Measurements from ENCODE around the gene EMILIN3.

EMILIN3 gene, protein sequence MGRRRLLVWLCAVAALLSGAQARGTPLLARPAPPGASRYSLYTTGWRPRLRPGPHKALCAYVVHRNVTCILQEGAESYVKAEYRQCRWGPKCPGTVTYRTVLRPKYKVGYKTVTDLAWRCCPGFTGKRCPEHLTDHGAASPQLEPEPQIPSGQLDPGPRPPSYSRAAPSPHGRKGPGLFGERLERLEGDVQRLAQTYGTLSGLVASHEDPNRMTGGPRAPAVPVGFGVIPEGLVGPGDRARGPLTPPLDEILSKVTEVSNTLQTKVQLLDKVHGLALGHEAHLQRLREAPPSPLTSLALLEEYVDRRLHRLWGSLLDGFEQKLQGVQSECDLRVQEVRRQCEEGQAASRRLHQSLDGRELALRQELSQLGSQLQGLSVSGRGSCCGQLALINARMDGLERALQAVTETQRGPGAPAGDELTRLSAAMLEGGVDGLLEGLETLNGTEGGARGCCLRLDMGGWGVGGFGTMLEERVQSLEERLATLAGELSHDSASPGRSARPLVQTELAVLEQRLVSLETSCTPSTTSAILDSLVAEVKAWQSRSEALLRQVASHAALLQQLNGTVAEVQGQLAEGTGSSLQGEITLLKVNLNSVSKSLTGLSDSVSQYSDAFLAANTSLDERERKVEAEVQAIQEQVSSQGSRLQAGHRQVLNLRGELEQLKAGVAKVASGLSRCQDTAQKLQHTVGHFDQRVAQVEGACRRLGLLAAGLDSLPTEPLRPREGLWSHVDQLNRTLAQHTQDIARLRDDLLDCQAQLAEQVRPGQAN

DNA sequence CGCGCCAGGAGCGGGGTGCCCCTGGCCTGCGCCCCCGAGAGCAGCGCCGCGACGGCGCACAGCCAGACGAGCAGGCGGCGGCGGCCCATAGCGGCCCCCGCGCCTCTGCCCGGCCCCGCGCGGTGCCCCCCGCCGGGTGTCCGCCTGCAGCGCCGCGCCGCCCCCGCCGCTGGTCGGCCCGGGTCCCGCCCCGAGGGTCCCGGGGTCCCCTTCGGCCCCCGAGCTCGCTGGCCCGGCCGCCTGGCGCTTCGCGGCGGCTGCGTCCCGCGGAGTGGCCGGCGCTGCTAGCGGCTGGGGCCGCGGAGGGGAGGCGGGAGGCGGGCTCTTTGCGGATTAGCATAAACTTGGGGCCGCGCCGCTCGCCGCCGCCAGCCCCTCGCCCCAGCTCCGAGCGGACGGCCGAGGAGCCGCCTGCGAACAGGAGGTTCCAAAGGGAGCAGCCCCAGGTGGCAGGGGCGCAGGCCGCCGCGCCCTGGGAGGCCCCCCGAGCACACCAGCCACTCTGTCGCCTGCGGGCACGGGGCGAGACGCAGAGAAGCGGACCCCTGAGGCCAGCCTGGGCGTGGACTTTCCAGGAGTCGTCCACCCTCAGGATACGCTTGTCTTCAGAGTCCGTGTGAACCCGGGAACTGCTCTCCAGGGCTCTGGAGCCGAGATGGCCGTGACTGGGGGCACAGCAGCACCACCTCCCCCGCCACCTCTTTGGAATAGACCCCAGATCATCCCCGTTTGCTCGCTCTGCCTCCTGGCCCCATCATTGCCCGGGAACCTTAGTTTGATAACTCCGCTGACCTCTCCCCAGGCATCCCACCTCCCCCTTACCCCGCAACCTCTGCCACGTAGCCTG lies at the start of gene EMILIN3:
TSS of gene EMILIN3 (minus strand) at position 273 of the 847 bp plus-strand sequence. CDS start at position 89, 184 bp downstream.
- no peak for DNase-seq (ENCODE audit: low read depth)

DNA sequence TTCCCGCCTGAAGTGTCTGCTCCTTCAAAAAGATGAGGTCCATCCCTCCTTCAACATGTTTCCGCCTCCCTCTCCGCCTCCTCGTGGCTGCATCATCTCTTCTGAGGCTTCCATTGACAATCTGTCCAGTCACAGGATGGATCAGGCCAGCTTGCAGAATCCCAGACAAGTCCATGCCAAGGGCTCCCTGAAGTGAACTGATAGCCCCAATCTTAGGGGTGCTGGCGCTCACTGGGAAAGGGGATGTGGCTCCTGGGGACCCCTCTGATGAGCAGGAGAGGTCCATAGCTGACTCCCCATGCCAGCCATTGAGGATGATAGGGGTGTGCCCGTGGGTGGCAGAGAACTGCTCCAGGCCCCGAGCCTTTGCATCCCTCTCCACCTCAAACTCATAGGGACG lies 48.6 kb upstream of the EMILIN3 start:
- DNase-seq (ENCODE audit: low read depth): no peak

DNA sequence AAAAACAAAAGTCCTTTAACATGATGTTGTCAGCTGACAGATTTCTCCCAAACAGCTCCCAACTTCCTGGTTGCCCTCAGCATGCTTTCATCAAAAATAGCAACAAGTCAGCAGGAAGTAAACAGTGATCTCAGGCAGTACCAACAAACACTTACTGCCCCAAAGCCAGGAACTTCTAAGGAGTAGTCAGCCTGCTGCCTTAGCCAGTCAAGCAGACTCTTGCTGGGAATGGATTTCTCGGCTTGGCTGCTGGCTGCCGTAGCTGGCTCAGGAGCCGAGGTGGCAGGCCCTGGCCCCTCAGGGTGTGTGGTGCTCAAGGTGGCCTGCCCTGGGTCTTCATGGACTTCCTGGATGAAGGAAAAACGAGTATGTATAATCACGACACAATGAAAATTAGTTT lies 46.6 kb upstream of the EMILIN3 start:
- DNase-seq (ENCODE audit: low read depth): no peak

DNA sequence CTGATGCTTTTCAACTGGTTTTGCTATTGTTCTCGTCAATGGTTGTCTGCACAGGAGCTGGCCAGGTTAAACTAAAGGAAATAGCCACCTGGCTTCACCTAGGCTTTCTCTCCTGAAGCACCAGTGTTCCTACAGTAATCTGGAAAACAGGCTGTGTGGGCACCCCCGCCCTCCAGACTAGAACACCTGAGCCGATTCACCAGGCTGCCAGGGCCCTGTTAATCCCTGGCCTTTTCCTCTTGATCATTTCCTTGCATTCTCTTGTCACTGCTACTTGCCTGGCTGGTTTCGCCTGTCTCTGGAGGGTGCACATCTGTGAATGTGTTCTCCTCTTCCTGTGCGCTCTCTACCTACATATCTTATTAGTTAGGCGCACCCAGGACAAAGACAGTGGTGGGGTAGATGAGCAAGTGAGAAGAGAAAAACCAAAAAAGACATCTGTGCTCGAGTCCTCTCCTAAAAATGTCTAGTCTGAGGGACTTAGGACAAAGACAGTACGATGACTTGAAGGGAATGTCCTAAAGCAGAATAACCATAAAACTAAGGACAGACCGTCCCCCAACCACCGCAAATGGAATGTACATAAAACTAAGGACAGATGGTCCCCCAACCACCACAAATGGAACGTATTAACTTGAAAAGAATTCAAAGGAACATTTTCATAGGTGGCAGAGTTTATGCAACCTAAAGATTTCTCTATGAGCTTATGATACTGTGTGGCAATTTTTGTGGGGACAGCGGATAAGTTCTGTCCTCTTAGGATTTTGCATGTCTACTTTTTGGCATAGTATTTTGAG lies 45.9 kb upstream of the EMILIN3 start:
- no peak for DNase-seq (ENCODE audit: low read depth)

DNA sequence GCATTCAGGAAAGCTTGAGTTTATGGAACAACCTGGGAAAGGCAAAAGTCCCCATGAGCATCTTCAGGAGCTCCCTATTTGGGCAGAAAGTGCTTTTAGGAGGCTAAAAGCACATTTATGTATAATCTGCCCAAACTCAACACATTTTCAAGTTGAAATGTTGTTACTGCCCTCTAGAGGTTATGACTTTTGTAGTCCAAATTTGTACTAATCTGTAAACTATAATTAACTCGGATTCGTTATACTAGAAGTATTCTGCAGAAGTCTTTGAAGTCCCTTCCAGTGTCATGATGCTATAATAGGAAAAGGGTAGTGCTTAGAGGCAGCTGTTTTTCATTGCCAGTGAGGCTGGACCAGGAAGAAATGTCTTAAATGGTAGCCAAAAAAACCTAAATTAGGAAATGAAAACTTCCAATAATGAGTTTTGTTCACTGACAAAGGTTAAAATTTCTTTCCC lies 44.8 kb upstream of the EMILIN3 start:
- peak; percentile 37 for DNase-seq (ENCODE audit: low read depth)

DNA sequence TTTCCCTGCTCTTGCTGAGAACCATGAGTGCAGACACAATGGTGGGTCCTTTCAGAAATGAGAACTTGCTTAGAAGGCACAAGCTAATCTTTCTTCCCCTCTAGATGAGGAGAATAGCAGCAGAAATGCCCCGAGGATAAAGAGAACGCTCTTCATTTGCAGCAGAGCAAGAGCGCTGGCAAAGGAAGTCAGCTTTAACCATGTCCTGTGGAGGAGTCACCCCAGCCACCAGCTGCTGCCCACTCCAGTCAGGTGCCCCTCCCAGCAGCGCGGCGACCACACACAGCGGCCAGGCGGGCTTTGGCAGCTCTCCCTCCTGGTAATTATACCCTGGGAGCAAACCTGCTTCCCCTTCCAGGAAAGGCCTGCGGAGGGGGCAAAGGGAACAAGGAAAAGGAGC lies 42.4 kb upstream of the EMILIN3 start:
- no peak for DNase-seq (ENCODE audit: low read depth)

DNA sequence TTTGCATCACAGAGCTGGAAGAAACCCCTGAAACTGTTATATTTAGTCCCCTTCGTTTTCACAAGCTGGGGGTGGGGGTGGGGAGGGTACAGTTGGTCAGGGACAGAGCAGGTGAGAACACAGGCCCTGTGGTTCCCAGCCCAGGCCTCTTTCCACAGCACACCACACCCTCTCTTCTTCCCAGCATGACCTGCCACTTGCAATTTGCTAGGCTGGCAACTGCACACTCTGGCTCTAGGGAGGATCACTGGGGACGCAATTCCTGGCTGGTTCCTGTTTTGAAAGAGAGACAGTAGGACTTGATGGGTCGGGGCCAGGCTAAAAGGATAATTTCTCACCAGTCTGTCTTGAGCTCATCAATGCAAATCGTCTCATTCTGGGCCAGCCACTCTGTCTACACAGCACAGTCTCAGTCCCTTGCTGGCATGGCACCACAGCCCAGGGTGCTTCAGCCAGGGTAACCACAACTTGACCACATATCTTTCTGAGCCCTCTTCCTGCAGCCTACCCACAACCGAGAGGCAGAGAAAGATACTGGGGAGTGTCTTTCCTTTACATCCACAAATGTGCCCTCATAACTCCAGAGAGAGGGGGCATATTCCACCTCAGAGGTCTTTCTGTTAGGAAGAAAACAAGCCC lies 41.7 kb upstream of the EMILIN3 start:
- no peak for DNase-seq (ENCODE audit: low read depth)

DNA sequence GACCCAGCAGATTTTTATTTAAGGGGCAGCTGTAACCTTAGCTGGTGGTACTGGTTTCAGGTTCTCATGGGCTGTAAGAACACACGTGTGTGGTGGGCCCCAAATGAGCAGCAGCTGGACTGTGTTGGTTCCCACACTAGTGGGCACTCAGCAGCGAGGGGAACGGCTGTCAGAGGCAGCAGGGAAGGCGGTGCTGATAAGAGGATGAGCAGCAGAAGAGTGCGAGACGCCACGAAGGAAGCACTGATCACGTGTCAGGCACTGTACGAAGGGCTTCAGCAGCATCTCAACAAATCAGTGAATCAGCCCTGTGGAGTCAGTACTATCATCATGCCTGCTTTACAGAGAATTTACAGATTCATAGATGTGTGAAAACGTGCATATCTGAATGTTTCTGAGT lies 41.0 kb upstream of the EMILIN3 start:
- DNase-seq (ENCODE audit: low read depth): no peak

DNA sequence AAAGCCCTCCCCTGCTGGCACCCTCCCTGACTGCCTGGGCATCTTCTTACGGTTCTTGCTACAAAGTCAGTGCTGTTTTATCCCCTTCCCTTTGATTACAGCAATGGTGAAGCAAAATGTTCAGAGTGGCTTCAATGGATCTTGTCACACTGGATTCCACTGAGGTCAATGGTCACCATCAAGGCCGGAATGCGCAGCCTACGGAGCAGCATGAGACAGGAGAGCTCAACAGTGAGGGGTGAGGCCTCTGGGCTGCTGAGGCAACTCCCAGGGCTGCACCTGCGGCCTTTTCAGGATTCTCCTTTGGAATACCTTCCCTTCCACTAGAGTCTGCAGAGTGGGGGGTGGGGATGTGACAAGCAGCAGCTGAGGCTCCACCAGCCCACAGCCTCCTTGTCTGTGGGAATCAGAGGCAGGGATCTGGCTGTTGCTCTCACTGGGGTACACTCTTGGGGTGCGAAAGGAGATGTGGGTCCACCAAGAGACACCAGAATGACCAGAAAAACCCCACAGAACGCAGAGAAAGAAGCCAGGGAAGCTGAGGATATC lies 40.4 kb upstream of the EMILIN3 start:
- DNase-seq (ENCODE audit: low read depth): no peak

DNA sequence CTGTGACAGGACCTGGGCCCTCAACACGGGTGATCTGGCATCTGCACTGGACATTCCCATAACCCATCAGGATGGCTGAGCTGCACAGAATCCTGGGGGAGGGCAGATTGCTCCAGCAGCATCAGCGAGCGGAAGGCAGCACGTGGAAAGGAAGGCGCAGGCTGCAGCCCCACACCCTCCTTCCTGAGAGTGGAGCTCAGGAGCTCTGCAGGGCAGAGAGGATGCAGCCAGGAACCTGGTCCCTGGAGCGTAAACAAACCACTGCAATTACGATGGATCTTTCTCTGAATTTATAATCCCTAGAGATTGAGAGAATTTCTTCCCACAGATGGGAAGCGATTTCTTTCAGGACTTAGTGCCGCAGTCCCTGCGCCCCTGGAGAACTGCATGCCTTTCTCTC lies 39.7 kb upstream of the EMILIN3 start:
- no peak for DNase-seq (ENCODE audit: low read depth)

DNA sequence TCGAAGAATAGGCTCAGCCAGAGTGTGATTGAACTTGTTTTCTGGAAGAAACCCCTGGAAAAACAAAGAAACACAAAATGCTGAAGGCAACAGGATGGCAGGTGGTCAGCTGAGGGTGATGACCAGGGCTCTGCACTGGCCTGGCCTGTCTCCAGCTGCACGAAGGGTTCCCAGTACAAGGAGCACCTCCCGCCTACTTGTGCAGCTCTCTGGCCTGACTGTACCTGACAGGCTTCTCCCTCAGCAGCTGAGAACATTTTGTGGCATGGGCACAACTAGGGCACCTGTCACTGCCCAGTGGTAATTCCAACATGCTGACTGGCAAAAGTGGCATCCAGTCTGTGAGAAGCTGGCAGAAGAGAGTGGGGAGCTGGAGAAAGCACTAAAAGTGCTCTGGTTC lies 38.8 kb upstream of the EMILIN3 start:
- no peak for DNase-seq (ENCODE audit: low read depth)

DNA sequence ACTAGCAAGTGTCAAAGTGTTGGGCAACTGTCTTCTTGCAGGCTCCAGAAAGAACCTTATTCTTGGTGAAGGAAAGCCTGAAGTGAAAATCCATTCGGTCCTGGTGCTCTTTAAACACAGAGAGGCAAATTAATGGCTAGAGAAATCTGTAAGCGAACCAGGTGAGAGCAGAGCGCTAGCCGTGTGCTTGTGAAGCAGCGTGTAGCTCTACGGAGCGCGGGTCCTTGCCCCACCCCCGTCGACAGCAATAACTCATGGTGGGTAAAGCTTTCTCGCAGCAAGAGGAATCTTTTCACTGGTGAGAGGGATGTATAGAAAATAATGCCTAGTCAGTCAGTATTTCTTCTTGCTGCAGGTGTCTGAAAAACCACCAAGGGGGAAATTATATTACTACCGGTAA lies 37.0 kb upstream of the EMILIN3 start:
- DNase-seq (ENCODE audit: low read depth): no peak

DNA sequence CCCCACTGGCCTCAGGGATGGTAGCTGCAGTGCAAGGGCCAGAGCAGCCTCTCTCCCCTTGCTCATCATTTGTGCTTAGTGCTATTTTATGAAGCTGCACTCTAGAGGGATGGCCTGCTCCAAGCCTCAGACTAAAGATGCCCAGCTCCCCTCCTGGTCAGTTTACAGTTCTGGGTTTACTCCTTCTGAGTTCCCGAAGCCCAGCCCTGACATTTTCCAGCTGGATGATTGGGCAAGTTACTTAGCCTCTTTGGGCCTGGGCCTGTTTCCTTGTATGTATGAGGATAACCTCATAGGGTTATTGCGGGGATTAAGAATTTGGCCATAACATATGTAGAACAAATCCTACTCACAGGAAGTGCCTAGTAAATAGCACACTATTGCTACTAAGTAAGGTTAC lies 31.8 kb upstream of the EMILIN3 start:
- DNase-seq (ENCODE audit: low read depth): peak; percentile 56

DNA sequence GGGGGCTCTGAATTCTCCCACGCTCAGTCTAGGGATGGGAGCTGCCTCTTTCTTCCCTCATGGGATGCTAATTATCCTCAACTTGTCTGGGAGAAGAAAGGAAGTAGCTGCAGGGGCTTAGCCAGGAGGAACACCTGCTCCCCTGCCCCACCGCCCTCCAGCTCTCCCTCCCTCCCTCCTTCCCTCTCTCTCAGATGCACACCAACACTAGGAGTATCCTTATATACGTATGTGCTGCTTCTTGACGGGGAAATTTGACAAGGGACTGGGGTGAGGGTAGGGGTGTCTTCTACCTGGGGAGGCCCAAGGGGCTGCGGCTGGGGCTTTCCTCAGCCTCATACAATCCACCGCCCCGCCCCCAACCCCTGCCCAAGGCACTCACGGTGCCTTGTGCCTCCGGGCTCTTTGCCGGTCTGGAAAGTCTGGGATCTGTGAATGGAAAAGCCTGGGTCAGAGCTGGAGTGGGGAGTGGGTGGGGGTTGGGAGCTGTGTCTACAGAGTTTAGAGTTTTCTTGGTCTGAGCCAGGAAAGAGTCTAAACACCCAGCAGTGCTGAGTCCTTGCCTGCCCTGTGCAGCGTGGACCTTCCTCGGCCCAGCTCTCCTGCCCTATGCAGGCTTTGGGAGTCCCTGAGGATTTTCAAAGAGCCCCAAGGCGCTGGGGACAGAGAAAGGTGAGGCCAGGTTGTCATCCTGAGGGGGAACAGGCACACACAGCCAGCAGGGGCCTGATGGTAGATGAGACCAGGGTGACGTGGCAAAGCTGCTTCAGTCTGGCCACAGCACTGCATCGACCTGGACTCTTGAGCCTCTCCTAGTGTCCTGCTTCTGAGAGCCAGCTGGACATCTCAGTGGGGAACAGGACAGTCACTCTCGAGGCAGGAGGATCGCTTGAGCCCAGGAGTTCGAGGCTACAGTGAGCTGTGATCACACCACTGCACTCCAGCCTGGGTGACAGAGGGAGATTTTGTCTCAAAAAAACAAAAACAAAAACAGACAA lies 29.3 kb upstream of the EMILIN3 start:
- no peak for DNase-seq (ENCODE audit: low read depth)

DNA sequence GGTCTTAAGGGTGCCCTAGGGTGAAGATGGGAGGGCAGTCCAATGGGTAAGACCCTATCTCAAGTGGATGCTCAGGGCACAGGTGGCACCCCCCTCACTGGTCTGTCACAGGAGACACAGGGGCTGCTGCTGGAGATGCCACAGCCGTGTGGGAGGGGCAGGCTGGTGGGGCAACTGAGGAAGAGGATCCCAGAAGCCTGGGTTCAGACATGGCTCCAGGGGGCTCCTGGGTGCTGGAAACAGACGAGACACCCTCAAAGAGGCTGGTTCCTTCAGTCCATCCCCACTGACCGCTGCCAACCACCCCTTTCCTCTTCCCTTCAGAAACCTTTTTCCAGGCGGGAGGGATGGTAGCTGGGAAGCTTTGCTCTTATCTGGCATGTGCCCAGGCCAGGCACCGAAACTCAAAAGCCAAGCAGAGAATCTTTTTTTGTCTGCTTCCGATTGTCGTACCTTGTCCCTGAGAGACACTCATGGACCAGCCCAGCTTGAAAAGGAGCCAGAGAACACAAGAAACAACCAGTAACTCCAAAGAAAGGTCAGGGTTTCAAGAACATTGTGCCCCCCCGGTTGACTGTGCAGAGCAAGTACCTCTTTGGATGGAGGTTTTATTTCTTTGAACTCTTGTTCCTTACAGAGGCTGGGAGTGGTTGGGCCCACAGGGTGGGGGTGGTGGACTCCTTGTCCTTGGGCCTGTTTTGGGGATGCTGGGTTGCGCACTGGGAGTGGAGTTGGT lies 28.5 kb upstream of the EMILIN3 start:
- DNase-seq (ENCODE audit: low read depth): no peak

DNA sequence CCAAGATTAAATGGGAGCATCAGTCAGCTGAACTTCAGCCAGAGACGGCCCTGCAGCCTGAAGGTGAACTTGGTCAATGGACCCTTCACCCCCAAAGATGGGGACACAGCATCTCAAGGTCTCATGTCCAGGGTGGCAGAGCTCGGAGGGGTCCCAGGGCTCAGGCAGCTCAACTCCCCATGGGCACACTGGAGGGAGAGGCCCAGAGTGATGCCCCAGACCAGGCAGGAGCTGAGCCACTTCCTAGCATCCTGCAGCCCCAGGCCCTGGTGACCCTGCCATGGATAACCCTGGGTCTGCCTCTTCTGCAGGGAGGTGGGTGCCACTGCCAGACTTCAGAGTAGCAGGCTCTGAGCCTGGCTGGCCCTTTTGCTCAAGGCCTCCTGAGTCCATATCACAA lies 27.5 kb upstream of the EMILIN3 start:
- DNase-seq (ENCODE audit: low read depth): no peak

DNA sequence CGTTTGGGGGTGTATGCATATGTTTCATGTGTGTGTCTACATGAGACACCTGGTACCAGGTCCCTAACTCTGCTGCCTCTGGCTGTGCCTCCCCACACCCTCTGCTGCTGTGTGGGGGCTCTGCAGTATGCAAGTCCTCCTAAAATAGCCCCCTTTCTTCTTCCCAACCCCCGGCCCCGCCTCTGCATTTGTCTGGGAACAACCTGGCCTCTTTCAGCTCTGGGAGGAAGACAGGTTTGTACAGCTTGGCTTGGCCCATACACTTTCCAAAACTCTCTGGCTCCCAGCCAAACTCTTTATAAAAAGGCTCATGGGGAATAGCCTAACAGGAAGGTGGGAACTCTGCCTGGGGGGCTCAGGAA lies 27.1 kb upstream of the EMILIN3 start:
- no peak for DNase-seq (ENCODE audit: low read depth)

DNA sequence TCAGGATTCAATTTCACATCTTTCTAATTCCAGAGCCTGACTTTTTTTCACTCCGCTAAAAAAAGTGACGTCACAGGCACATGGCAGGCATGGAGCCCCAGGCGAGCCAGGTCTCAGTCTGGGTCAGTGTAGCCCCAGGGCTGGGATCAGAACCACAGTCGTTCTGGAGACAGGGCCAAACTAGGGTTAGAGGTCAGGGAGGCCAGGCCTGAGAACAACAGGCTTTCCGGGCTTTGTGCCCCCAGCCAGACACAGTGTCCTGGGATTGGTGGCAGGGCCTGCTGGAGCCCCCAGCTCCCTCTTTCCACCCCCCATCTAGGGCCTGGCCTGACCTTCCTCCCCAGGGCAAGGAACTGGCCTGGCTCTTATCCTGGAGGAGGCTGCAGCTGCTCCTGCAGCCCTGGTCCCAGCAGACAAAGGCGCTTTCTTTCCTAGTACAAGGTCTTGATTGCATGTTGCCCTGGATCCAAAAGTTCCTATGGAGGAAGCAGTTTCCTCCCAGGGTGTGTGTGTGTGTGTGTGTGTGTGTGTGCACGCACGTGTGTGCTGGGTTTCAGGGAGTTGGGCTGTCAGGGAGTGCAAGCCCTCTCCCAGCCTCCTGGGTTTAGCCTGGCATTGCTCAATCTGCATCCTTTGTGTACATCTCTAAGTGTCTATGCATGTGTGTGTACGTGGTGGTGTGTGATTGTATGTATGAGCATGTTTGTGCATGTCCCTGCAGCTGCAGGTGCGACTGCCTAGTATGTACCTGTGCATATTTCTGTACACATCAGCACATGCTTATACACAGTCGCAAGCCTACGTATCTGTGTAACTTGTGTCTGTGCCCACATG lies 26.5 kb upstream of the EMILIN3 start:
- DNase-seq (ENCODE audit: low read depth): no peak
